Hematopoietic multipotent progenitor cell treated with erythropoietin and hydrocortisone succinate and interleukin-3 and kit ligand, for 15 days (in vitro differentiated cells): ENCODE measurements around the gene TLX1.

Experiments used
- DNase-seq: peaks from one replicate; pipeline ENCODE4 v3.0.0-alpha.2; 2015; ENCODE audit warnings: low spot score

The TLX1 gene

DNA sequence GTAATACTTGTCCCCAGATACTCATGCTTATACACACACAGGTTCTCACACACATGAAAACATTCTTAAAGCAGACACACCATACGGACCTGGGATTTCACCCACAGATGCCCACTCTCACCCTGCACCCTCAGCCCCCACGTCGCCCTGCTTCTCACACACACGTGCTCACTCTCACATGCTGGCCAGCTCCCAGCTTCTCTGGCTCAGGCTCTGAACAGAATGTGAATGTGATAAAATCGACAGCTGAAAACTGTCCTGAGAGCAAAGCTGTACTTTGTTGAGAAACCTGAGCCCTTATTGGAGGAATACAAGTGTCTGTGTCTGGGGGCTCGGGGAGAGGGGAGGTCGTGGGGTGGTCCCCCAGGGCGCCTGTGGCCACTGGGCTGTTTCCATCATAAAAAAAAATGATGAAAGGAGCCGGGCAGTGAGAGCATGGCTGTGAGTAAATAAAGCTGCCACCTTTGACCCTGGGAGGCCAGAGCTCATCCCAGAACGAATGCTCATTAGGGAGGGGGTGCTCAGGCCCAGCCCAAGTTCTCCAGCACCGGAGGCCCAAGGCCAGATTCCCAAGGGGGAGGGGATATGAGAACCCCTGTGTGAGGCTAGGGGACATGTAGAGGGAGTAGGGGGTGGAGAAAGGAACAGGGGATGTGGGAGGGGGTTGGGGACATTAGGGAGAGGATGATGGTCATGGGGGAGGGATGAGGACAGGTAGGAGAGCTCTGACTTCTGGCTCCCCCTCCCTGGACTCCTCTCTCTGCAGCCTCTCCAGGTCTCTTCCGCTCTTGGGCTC, 18.1 kb upstream of the TLX1 start:
- no peak for DNase-seq

DNA sequence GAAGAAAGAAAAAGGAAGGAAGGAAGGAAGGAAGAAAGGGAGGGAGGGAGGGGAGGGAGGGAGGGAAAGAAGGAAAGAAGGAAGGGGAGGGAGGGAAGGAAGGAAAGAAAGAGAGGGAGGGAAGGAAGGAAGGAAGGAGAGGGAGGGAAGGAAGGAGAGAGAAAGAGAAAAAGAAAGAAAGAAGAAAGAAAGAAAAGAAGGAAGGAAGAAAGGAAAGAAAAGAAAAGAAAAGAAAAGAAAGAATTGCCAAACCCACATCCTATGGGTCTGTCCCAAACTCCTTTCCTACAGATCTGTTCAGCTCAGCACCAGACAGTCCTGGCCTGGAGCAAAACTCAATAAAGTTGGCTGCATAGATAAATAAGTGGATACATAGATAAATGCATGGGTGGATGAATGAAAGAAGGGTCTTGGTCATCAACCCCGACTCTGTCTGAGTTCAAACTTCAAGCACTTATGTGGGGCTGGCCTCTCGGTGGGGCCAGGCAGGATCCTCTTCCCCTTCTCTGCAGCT, 17.2 kb upstream of the TLX1 start:
- DNase-seq = no peak

DNA sequence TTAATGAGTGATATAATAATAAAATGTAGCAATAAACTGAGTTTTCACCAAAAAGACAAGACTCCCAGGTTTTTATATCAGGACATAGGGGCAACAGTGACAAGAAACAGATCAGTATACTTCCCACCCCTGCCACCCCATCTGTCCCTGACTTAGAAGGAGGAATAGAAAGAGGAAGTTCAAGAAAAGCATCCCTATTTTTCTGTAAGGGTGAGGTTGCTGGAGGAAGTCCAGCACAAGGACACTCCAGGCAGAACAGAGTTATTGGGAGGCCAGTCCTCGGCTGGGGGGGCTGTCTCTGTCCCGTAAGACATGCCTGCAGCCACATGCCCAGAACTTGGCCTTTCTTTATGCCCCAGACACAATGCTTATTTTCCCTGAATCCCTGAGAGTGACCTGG, 16.5 kb upstream of the TLX1 start:
- no peak for DNase-seq

DNA sequence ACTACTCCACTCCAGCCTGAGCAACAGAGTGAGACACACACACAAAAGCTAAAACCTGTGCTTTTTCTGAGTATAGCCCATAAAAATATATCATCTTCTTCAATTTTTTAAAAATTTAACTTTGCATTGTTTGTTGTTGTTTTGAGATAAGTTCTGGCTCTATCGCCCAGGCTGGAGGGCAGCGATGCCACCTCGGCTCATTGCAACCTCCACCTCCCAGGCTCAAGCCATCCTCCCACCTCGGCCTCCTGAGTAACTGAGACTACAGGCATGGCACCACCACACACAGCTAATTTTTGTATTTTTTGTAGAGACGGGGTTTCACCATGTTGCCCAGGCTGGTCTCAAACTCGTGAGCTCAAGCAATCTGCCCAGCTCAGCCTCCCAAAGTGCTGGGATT, 14.3 kb upstream of the TLX1 start:
- no peak for DNase-seq

DNA sequence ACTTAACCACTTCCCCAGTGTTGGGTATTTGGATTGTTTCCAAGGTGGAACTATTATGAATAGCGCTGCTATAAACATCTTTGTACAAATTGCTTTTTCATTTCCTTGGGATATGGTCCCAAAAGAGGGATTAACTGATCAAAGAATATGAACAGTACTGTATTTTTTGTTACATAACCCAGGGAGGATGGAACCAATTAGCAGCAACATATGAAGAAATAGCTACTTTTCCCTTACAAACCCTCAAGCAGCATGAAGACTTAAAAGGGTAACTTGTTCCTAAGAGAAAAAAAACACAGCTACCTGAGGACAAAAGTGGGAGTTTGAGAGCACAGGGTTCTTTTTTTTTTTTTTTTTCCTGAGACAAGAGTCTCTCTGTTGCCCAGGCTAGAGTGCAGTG, 13.1 kb upstream of the TLX1 start:
- DNase-seq = no peak

- DNase-seq = no peak
Observed at GRCh38 chr10:101120520-101120883, 10.6 kb upstream of the TLX1 start.

DNA sequence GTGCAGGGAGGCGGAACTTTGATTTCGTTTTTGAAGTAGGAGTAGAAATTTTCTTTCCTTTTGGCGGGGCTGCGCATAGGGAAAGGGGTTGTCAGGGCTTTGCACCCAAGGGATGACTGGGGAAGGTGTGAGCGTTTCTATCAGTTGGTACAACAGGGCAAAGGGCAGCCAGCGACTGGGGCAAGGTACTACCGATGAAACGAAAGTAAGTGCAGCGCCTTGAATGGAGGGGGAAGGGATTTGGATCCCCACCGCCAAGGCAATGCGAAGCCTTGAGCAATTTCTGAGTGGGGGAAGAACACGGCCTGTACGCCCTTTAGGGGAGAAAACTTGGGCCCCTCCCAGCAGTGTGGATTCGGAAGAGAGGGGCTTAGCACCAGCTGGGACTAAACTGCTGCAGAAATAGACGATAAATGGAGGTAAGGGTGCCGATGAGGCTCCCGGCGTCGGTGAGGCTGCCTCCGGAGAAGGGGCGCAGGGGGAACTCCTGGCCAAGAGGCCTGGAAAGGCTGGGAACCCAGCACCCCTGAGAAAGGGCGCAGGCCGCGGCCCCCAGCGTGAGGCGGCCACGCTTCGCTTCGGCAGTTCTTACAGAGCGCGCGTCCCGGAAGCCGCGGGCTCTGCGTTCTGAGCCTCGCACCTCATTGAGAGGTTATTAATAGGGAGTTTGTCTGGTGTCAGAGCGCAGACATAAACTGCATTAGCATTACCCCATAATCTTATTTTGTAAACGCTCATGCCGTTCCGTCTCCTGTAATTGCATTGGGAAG, 10.0 kb upstream of the TLX1 start:
- DNase-seq = no peak

- DNase-seq = no peak
Observed at GRCh38 chr10:101121654-101122031, 9.5 kb upstream of the TLX1 start.

- no peak for DNase-seq
Observed at GRCh38 chr10:101122270-101123084, 8.6 kb upstream of the TLX1 start.

GRCh38 chr10:101123085-101123814, 7.8 kb upstream of the TLX1 start:
- no peak for DNase-seq

DNA sequence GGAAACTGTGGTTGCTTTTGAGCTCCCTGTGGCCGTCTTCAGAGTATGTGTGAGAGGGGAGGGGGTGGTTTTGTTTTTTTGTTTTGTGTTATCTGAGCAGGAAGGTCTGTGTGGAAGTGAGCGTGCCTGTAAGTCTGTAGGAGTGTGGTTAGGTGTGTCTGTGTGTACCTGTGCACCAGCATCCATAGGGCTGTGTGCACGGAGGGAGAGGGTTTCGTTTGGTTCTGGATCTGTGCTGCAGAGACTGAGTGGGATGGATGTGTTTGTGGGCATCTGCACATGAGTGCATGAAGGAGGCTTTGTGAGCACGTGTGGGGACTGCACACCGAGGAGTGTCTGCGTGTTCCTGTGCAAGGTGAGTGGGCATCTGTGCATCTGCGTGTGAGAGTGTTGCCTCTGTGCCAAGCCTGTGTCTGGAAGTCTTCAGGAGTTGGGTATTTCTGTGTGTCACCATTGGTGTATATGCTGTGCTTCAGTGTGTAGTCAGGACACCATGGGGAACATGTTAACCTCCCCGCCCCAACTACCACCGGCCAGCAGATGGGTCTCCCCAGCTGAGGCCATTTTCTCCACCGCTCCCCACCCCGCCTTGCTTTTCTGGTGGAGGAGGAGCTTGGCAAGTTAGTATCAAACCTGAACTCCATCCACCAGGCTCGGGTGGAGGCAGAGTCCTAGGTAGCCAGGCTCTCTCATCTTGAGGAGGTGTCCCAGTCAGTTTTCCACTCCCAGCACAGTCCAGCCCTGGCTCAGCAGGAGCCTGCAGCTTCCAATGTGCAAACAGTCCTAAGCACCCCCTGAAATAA, 7.1 kb upstream of the TLX1 start:
- DNase-seq = no peak

- no peak for DNase-seq
Observed at GRCh38 chr10:101124933-101125332, 6.2 kb upstream of the TLX1 start.

DNA sequence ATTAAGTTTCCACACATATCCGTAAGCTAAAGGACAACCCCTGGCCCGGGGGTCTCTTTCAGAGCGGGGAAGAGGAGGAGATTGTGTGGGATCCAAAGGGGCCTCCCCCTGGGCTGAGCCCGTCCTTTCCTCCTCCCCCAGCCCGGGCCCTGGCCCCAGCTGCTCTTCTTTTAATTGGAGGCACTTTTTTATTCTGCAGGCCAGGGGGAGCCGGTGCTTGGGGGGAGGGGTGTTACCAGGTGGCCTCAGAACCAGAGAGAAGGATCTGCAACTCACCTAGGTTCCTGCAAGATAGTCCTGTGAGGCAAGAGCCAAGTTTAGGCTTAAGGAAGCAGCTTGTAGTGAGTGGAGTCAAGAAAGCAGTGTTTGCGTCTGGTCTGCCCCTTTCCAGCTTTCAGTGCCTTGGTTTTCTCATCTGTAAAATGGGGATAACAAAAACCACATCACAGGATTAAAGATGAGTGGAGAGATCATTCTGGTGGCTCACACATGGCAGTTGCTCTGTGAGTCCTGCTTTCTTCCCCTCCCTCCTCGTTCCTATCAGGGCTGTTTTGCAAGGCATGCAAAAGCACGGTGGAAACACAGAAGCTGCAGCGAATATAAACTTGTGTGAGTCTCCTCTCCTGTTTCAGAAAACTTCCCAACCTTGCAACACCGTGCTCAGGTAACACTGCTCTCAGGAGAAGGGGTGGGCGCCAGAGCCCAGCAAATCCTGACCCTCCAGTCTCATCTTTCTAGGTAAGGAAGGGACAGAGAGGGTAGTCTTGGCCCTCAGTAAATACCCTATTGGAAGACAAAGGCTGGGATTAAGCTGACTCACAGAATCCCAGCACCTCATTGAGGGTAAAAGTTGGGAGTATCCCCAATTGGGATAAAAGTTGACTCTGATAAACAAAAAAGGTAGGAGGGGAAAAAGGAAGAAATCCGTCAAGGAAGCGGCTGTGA, 4.1 kb upstream of the TLX1 start:
- no peak for DNase-seq

- DNase-seq = no peak
Observed at GRCh38 chr10:101130141-101130540, 959 bp upstream of the TLX1 start.

DNA sequence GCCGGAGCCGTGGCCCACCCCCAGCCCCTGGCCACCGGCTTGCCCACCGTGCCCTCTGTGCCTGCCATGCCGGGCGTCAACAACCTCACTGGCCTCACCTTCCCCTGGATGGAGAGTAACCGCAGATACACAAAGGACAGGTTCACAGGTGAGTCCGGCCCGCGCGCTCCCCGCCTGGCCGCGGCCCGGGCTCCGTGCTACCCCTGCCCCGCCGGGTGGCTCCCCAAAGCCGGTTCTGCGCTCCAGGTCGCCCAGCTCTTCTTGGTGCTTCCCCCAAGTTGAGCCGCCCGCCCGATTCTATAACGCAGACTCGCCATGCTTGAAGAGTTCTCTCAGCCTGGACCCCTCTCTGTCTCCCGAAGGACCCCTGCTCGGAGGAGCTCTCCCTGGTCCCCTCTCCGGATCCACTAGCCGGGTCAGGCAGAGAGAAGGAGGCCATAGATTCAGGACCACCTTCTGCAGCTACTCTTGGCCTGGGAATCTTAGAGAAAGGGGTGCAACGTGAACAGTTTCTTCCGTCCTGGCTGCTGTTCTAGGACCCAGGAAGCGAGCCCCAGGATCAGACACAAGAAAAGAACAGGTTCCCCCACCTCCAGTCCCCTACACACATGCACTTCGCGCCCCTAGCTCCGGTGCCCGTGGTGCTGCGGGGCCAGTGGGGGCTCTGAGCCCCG, 999 bp downstream of the TLX1 start:
- no peak for DNase-seq

GRCh38 chr10:101132636-101133473, 1.8 kb downstream of the TLX1 start:
- no peak for DNase-seq

DNA sequence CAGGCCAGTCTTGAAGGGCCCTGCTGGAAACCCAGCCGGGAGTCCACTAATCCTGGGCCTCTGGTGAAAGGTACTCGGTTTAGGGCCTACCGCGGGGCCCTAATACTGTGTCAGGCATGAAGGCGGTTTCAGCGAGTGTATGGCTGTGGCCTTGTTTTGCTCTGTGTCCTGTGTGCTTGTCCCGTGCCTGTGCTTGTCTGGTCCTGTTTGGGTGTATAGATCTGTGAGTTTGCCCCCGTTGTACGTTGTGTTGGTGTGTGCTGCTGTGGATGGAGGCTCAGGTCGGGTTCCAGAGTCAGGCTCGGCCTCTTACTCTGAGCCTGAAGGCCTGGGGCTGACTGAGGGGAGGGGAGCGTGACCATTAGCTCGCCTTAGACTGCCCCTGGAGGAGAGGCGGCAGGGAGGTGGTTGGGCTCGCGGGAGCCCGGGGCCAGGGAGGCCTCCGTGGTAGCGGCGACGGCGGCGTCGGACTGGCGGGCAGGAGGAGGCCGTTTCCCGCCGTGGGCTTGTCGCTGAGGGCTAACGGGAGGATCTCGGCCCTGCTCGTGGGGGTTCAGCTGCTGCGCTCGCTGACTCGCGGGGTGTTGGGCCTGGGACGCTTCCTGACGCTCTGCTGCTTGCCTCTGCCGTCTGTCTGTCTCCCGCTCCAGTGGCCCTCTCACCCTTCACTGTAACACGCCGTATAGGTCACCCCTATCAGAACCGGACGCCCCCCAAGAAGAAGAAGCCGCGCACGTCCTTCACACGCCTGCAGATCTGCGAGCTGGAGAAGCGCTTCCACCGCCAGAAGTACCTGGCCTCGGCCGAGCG, 2.6 kb downstream of the TLX1 start:
- no peak for DNase-seq
